Measurements from ENCODE around the gene ANKS1B.

The ANKS1B gene

GRCh38 chr12:99152337-99152736, 832.4 kb downstream of the ANKS1B start:
- DNase-seq, result no peak

GRCh38 chr12:99151744-99152143, 833.0 kb downstream of the ANKS1B start:
- no peak for DNase-seq

- no peak for DNase-seq
Observed at GRCh38 chr12:99147130-99147529, 837.6 kb downstream of the ANKS1B start.

GRCh38 chr12:99146730-99147129, 838.0 kb downstream of the ANKS1B start:
- DNase-seq, result no peak

- DNase-seq, result no peak
Observed at GRCh38 chr12:99146185-99146584, 838.6 kb downstream of the ANKS1B start.

GRCh38 chr12:99142651-99143050, 842.1 kb downstream of the ANKS1B start:
- no peak for DNase-seq

- no peak for DNase-seq
Observed at GRCh38 chr12:99140017-99140720, 844.6 kb downstream of the ANKS1B start.

GRCh38 chr12:99138393-99138792, 846.3 kb downstream of the ANKS1B start:
- DNase-seq, result no peak

GRCh38 chr12:99137124-99137855, 847.4 kb downstream of the ANKS1B start:
- DNase-seq, result no peak

- DNase-seq, result no peak
Observed at GRCh38 chr12:99136516-99136915, 848.2 kb downstream of the ANKS1B start.

- DNase-seq, result no peak
Observed at GRCh38 chr12:99135376-99135775, 849.4 kb downstream of the ANKS1B start.

- no peak for DNase-seq
Observed at GRCh38 chr12:99133401-99133800, 851.3 kb downstream of the ANKS1B start.

- DNase-seq, result no peak
Observed at GRCh38 chr12:99131751-99132199, 853.0 kb downstream of the ANKS1B start.

- DNase-seq, result no peak
Observed at GRCh38 chr12:99130808-99131553, 853.8 kb downstream of the ANKS1B start.

- DNase-seq, result no peak
Observed at GRCh38 chr12:99128246-99128802, 856.4 kb downstream of the ANKS1B start.

- DNase-seq, result no peak
Observed at GRCh38 chr12:99122959-99123358, 861.8 kb downstream of the ANKS1B start.

- no peak for DNase-seq
Observed at GRCh38 chr12:99122496-99122895, 862.2 kb downstream of the ANKS1B start.

GRCh38 chr12:99121546-99121945, 863.2 kb downstream of the ANKS1B start:
- DNase-seq, result no peak

GRCh38 chr12:99119943-99120342, 864.8 kb downstream of the ANKS1B start:
- no peak for DNase-seq

GRCh38 chr12:99119449-99119848, 865.3 kb downstream of the ANKS1B start:
- no peak for DNase-seq

GRCh38 chr12:99111600-99111999, 873.1 kb downstream of the ANKS1B start:
- DNase-seq, result peak; percentile 16

GRCh38 chr12:99110868-99111267, 873.9 kb downstream of the ANKS1B start:
- DNase-seq, result no peak

GRCh38 chr12:99110212-99110611, 874.5 kb downstream of the ANKS1B start:
- DNase-seq, result no peak
